ENCODE measurements around the gene ALDH8A1.

The ALDH8A1 gene

GRCh38 chr6:134951494-134952263, 1.8 kb upstream of the ALDH8A1 start:
- DNase-seq (ENCODE audit: extremely low read depth, insufficient read length) = no peak
- Histone ChIP-seq H3K4me3 (replicated peaks; ENCODE audit: low read depth, low read length) (no peak overlapping the region), H3K27me3 (replicated peaks; ENCODE audit: control insufficient read depth, insufficient read depth, low read length) (no peaks in the 10 kb centered on the region), H3K36me3 (ENCODE audit: control insufficient read depth, insufficient read depth, low read length) (no peaks in the 10 kb centered on the region)
- no peak for TF ChIP-seq CTCF (IDR thresholded peaks at IDR 0.05; ENCODE audit: insufficient read depth, low read length, poor library complexity, severe bottlenecking)

GRCh38 chr6:134950482-134950881, 581 bp upstream of the ALDH8A1 start:
- Histone ChIP-seq H3K27me3 (replicated peaks; ENCODE audit: control insufficient read depth, insufficient read depth, low read length) (no peaks in the 10 kb centered on the region), H3K36me3 (ENCODE audit: control insufficient read depth, insufficient read depth, low read length) (no peaks in the 10 kb centered on the region), H3K4me3 (replicated peaks; ENCODE audit: low read depth, low read length) (no peak overlapping the region)
- DNase-seq (ENCODE audit: extremely low read depth, insufficient read length) = no peak
- TF ChIP-seq CTCF (IDR thresholded peaks at IDR 0.05; ENCODE audit: insufficient read depth, low read length, poor library complexity, severe bottlenecking) = no peak

GRCh38 chr6:134948691-134949090, 1.2 kb downstream of the ALDH8A1 start:
- no peak for TF ChIP-seq CTCF (IDR thresholded peaks at IDR 0.05; ENCODE audit: insufficient read depth, low read length, poor library complexity, severe bottlenecking)

GRCh38 chr6:134948142-134948541, 1.8 kb downstream of the ALDH8A1 start:
- no peaks in the 10 kb centered on the region for H3K27me3 ChIP-seq (replicated peaks; ENCODE audit: control insufficient read depth, insufficient read depth, low read length)
- H3K36me3 ChIP-seq (ENCODE audit: control insufficient read depth, insufficient read depth, low read length) = no peaks in the 10 kb centered on the region
- no peak for DNase-seq (ENCODE audit: extremely low read depth, insufficient read length)
- no peak overlapping the region for H3K4me3 ChIP-seq (replicated peaks; ENCODE audit: low read depth, low read length)
- TF ChIP-seq CTCF (IDR thresholded peaks at IDR 0.05; ENCODE audit: insufficient read depth, low read length, poor library complexity, severe bottlenecking) = no peak

More at GRCh38 chr6:134948691-134949090, 1.2 kb downstream of the ALDH8A1 start:
- no peak for DNase-seq (ENCODE audit: extremely low read depth, insufficient read length)
- no peaks in the 10 kb centered on the region for H3K27me3 ChIP-seq (replicated peaks; ENCODE audit: control insufficient read depth, insufficient read depth, low read length)
- H3K4me3 ChIP-seq (replicated peaks; ENCODE audit: low read depth, low read length) = no peak overlapping the region
- H3K36me3 ChIP-seq (ENCODE audit: control insufficient read depth, insufficient read depth, low read length) = no peaks in the 10 kb centered on the region

GRCh38 chr6:134945045-134945444, 4.9 kb downstream of the ALDH8A1 start:
- Histone ChIP-seq H3K27me3 (replicated peaks; ENCODE audit: control insufficient read depth, insufficient read depth, low read length) (no peaks in the 10 kb centered on the region), H3K4me3 (replicated peaks; ENCODE audit: low read depth, low read length) (no peak overlapping the region), H3K36me3 (ENCODE audit: control insufficient read depth, insufficient read depth, low read length) (no peaks in the 10 kb centered on the region)
- no peak for DNase-seq (ENCODE audit: extremely low read depth, insufficient read length)
- TF ChIP-seq CTCF (IDR thresholded peaks at IDR 0.05; ENCODE audit: insufficient read depth, low read length, poor library complexity, severe bottlenecking) = no peak

All from GM06990 (cell line).